Stimulated activated CD4-positive, alpha-beta T cell treated with anti-CD3 and anti-CD28 coated beads, Interleukin-15, amount 100 ng/mL, for 48 hours (primary cell): ENCODE measurements around the gene MBD5.

Source experiments
- DNase-seq, 2 donors: peaks; one replicate each; pipeline ENCODE4 v3.0.0-alpha.2; 2020; ENCODE audit warnings: low read depth in 2 of 2

MBD5 gene

GRCh38 chr2:148122788-148123187 lies 101.9 kb downstream of the MBD5 start:
- no peak for DNase-seq

GRCh38 chr2:148124271-148124670 lies 103.4 kb downstream of the MBD5 start:
- no peak for DNase-seq

GRCh38 chr2:148130581-148130980 lies 109.7 kb downstream of the MBD5 start:
- DNase-seq = no peak

GRCh38 chr2:148132412-148132811 lies 111.5 kb downstream of the MBD5 start:
- DNase-seq = no peak

GRCh38 chr2:148135705-148136104 lies 114.8 kb downstream of the MBD5 start:
- DNase-seq = no peak

- DNase-seq = no peak
These were observed 115.5 kb downstream of the MBD5 start for GRCh38 chr2:148136441-148136840.

- DNase-seq = no peak
These were observed 141.1 kb downstream of the MBD5 start for GRCh38 chr2:148161909-148162435.

GRCh38 chr2:148162871-148163270 lies 142.0 kb downstream of the MBD5 start:
- no peak for DNase-seq

- DNase-seq = no peak
These were observed 145.1 kb downstream of the MBD5 start for GRCh38 chr2:148165975-148166374.

GRCh38 chr2:148167241-148167766 lies 146.4 kb downstream of the MBD5 start:
- DNase-seq = no peak

- no peak for DNase-seq
These were observed 147.0 kb downstream of the MBD5 start for GRCh38 chr2:148167855-148168254.

GRCh38 chr2:148172131-148172753 lies 151.4 kb downstream of the MBD5 start:
- no peak for DNase-seq

- no peak for DNase-seq
These were observed 152.3 kb downstream of the MBD5 start for GRCh38 chr2:148173168-148173567.

GRCh38 chr2:148177559-148177958 lies 156.7 kb downstream of the MBD5 start:
- DNase-seq = no peak

GRCh38 chr2:148179724-148180123 lies 158.8 kb downstream of the MBD5 start:
- DNase-seq = no peak

GRCh38 chr2:148184976-148185375 lies 164.1 kb downstream of the MBD5 start:
- no peak for DNase-seq

- DNase-seq = no peak
These were observed 174.0 kb downstream of the MBD5 start for GRCh38 chr2:148194882-148195281.

- peak; percentile 10 to 14 for DNase-seq
These were observed 180.4 kb downstream of the MBD5 start for GRCh38 chr2:148201075-148202004.

- no peak for DNase-seq
These were observed 181.3 kb downstream of the MBD5 start for GRCh38 chr2:148202237-148202636.

GRCh38 chr2:148207111-148207510 lies 186.2 kb downstream of the MBD5 start:
- DNase-seq = no peak

- no peak for DNase-seq
These were observed 188.7 kb downstream of the MBD5 start for GRCh38 chr2:148209603-148210002.

GRCh38 chr2:148218326-148219075 lies 197.6 kb downstream of the MBD5 start:
- no peak for DNase-seq
